Testis (tissue), 3 donors: ENCODE measurements around the gene NR3C1. TPM values are rescaled to one million over a fixed set of nuclear protein-coding genes. Genes with fewer than 3 reads are reported as not detected.

Experiments
- DNase-seq: peaks from one replicate; pipeline ENCODE4 v3.0.0-alpha.2; 2019
- H3K27ac ChIP-seq, 2 donors: fragments of 200-600 bp; sonication (generic); one replicate each; pipeline ENCODE4 v1.5.1; 2019
- H3K27me3 ChIP-seq: fragments of 200-600 bp; sonication (generic); one replicate; pipeline ENCODE4 v1.5.1; 2019
- H3K36me3 ChIP-seq: fragments of 200-600 bp; sonication (generic); one replicate; pipeline ENCODE4 v1.5.1; 2017; ENCODE audit warnings: low read depth; ENCODE audit errors: missing control alignments
- H3K4me1 ChIP-seq: fragments of 200-600 bp; sonication (generic); one replicate; pipeline ENCODE4 v1.5.1; 2019
- H3K4me3 ChIP-seq, 2 donors: fragments of 200-600 bp; sonication (generic); one replicate each; pipeline ENCODE4 v1.5.1; 2017 to 2019
- H3K9me3 ChIP-seq: fragments of 200-600 bp; sonication (generic); one replicate; pipeline ENCODE4 v1.5.1; 2017
- CTCF ChIP-seq, 3 experiments: fragments of 450-650 bp in 2 of 3; fragments of 200-600 bp in 1 of 3; sonication (generic) in 1 of 3; IDR thresholded peaks; one replicate each; pipeline ENCODE4 v1.5.1; 2016 to 2019; ENCODE audit warnings: antibody characterized with exemption in 3 of 3, mild to moderate bottlenecking in 2 of 3, moderate library complexity in 1 of 3
- POLR2A ChIP-seq: fragments of 450-650 bp; IDR thresholded peaks from one replicate; pipeline ENCODE4 v1.6.1; 2017; ENCODE audit warnings: antibody characterized with exemption, mild to moderate bottlenecking, moderate library complexity
- WGBS, 2 donors: methylation state at CpG; one replicate each; pipeline ENCODE4 v1.1.5; 2018; 5-methylcytosine and 5-hydroxymethylcytosine counted together
- intact Hi-C: fragments of 100-400 bp; cut with DNase I; formaldehyde crosslinking; loops from one replicate; pipeline ENCODE4 v1.15.1; 2023; ENCODE audit warnings: low total_unique reads
- polyA plus RNA-seq: library from polyadenylated mRNA; stranded (reverse); fragments of 350-450 nt; fragmentation: Illumina TruSeq; extraction: RNeasy Lipid Tissue Mini Kit (QIAGEN cat#74804); gene quantifications from one replicate; pipeline ENCODE4 v1.2.3, GENCODE V29; 2014; ENCODE audit warnings: low read depth, low replicate concordance; ENCODE audit not compliant: insufficient read depth
- total RNA-seq, 2 donors: library from RNA; depleted of rRNA; stranded (reverse); fragments of >200 nt; gene quantifications; one replicate each; pipeline ENCODE4 v1.2.3, GENCODE V29; 2016

Gene NR3C1
- total and polyA plus RNA-seq, 3 donors from 2014 or later: 33.2 to 37.7 (median 34.3) TPM

DNA sequence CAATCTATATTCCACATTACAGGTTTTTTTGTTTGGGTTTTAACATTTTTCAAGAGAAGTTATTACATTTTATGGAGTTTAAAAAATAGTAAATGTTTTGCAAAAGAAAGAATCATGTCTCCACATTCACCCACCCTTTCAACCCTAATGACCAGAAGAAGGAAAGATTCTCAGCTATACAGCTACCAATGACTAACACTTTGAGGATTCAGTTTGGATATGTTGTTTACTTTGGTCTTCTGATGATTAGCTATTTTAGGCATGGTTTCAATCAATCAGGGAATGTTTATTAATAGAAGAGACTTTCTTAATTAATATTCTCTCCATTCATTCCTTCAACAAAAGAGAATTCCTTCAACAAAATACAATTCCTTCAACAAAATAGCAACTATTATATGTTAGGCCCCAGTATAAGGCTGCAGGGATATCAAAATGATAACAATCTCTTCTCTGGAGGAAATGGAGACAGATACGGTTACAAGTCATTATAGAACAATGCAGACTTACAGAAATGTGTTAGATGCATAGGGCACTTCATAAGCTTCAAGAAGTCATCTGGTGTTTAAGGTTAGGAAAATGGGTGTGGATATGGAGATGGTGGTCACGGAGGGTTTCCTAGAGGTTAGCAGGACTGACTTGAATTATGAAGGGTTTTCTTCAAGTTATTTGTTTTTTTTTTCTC is 9.3 kb upstream of the NR3C1 start:
- no peak overlapping the region for H3K27ac ChIP-seq
- TF ChIP-seq CTCF (IDR thresholded peaks at IDR 0.05) (no peak), POLR2A (no peak)
- intact Hi-C loops: no loop called here
- no peak for DNase-seq
- WGBS, 2 donors: 85 to 92% methylated on average over 2 of the region's 2 CpGs
- H3K36me3 ChIP-seq: no peaks in the 10 kb centered on the region
- no peaks in the 10 kb centered on the region for H3K4me1 ChIP-seq
- no peak overlapping the region for H3K4me3 ChIP-seq
- no peaks in the 10 kb centered on the region for H3K9me3 ChIP-seq
- H3K27me3 ChIP-seq: no peaks in the 10 kb centered on the region

- H3K27ac ChIP-seq: no peak overlapping the region
- H3K27me3 ChIP-seq: no peaks in the 10 kb centered on the region
- 58 to 66% methylated on average over 2 of the region's 2 CpGs for WGBS, 2 donors
- no peak for DNase-seq
- H3K4me1 ChIP-seq: no peaks in the 10 kb centered on the region
- TF ChIP-seq CTCF (IDR thresholded peaks at IDR 0.05) (no peak), POLR2A (no peak)
- H3K9me3 ChIP-seq: no peaks in the 10 kb centered on the region
- intact Hi-C loops: loop anchor here (10.0 kb wide), 1 partner anchor 415 kb away; no protein-coding TSS in a partner anchor
- H3K36me3 ChIP-seq: no peaks in the 10 kb centered on the region
- H3K4me3 ChIP-seq: no peak overlapping the region
These were observed 6.4 kb upstream of the NR3C1 start for GRCh38 chr5:143409926-143410325.

DNA sequence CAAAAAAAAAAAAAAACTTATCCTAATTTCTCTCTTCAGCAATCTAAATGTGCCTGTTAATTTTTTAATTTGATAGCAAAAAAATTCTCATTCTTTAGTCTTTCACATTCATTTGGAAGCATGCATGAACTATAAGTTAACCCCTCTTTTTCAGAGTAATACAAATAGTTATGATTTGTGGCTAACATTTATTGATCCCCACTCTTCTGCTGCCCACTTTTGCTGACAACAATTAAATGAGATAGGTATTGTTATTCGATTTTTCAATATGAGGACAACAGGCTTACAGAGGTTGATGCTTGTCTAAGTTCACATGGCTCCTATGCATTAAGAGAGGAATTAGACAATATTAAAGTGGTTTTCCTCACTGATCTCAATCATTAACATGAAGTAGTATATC is 2.9 kb upstream of the NR3C1 start:
- H3K9me3 ChIP-seq: no peaks in the 10 kb centered on the region
- H3K4me3 ChIP-seq: no peak overlapping the region
- intact Hi-C loops: loop anchor here (10.0 kb wide), 1 partner anchor 418 kb away; no protein-coding TSS in a partner anchor
- no peak overlapping the region for H3K27ac ChIP-seq
- 70 to 74% methylated on average over 1 of the region's 1 CpG for WGBS, 2 donors
- H3K4me1 ChIP-seq: peaks cover under 1% of the 10 kb centered on the region
- H3K36me3 ChIP-seq: no peaks in the 10 kb centered on the region
- TF ChIP-seq CTCF (IDR thresholded peaks at IDR 0.05) (no peak), POLR2A (no peak)
- no peaks in the 10 kb centered on the region for H3K27me3 ChIP-seq
- DNase-seq: no peak

- intact Hi-C loops: loop anchor here (10.0 kb wide), 1 partner anchor 419 kb away; no protein-coding TSS in a partner anchor
- no peak for DNase-seq
- no peaks in the 10 kb centered on the region for H3K36me3 ChIP-seq
These were observed 2.3 kb upstream of the NR3C1 start for GRCh38 chr5:143405849-143406098.

More at GRCh38 chr5:143405849-143406098, 2.3 kb upstream of the NR3C1 start:
- H3K4me3 ChIP-seq: peak overlapping the region; percentile 87 to 91
- H3K27me3 ChIP-seq: no peaks in the 10 kb centered on the region
- peak overlapping the region; percentile 97 to 98 for H3K27ac ChIP-seq
- 49 to 54% methylated on average over 3 of the region's 3 CpGs for WGBS, 2 donors
- H3K9me3 ChIP-seq: no peaks in the 10 kb centered on the region
- peaks cover 7% of the 10 kb centered on the region for H3K4me1 ChIP-seq
- no peak for TF ChIP-seq POLR2A
- TF ChIP-seq CTCF (IDR thresholded peaks at IDR 0.05): no peak
